Activated T-cell treated with anti-CD3 and anti-CD28 coated beads, Interleukin-2, amount 50 U/mL, for 24 hours (primary cell): ENCODE measurements around the gene PPM1L.

Experiments used
- DNase-seq: peaks from one replicate; pipeline ENCODE4 v3.0.0-alpha.2; 2020
- H3K27ac Mint-ChIP-seq: 2 replicates; pipeline ENCODE4 v1.8.0; 2020; ENCODE audit warnings: mild to moderate bottlenecking, mixed read lengths
- H3K27me3 Mint-ChIP-seq: 2 replicates; pipeline ENCODE4 v1.8.0; 2020; ENCODE audit warnings: mixed read lengths
- H3K36me3 Mint-ChIP-seq: 2 replicates; pipeline ENCODE4 v1.8.0; 2020; ENCODE audit warnings: low read depth, mixed read lengths
- H3K4me1 Mint-ChIP-seq: 2 replicates; pipeline ENCODE4 v1.8.0; 2020; ENCODE audit warnings: low read depth, mixed read lengths
- H3K4me3 Mint-ChIP-seq: 2 replicates; pipeline ENCODE4 v1.8.0; 2020; ENCODE audit warnings: mild to moderate bottlenecking, moderate library complexity, mixed read lengths
- H3K9me3 Mint-ChIP-seq: 2 replicates; pipeline ENCODE4 v1.8.0; 2020; ENCODE audit warnings: mixed read lengths

Gene PPM1L

GRCh38 chr3:160883373-160883772 is 127.3 kb downstream of the PPM1L start:
- no peak for DNase-seq
- Mint-ChIP-seq H3K27ac (no peak overlapping the region), H3K9me3 (peaks cover 16% of the 10 kb centered on the region), H3K36me3 (no peaks in the 10 kb centered on the region), H3K27me3 (peaks cover 7% of the 10 kb centered on the region), H3K4me1 (no peaks in the 10 kb centered on the region), H3K4me3 (no peak overlapping the region)

- no peak overlapping the region for H3K4me3 Mint-ChIP-seq
- H3K4me1 Mint-ChIP-seq: no peaks in the 10 kb centered on the region
- no peak overlapping the region for H3K27ac Mint-ChIP-seq
- H3K27me3 Mint-ChIP-seq: peaks cover 4% of the 10 kb centered on the region
- no peaks in the 10 kb centered on the region for H3K36me3 Mint-ChIP-seq
- peaks cover 18% of the 10 kb centered on the region for H3K9me3 Mint-ChIP-seq
- no peak for DNase-seq
Observed at GRCh38 chr3:160885791-160886286, 129.8 kb downstream of the PPM1L start.

- no peaks in the 10 kb centered on the region for H3K36me3 Mint-ChIP-seq
- H3K27me3 Mint-ChIP-seq: peaks cover 3% of the 10 kb centered on the region
- no peaks in the 10 kb centered on the region for H3K4me1 Mint-ChIP-seq
- H3K9me3 Mint-ChIP-seq: peaks cover 18% of the 10 kb centered on the region
- H3K27ac Mint-ChIP-seq: no peak overlapping the region
- no peak overlapping the region for H3K4me3 Mint-ChIP-seq
- DNase-seq: no peak
Observed at GRCh38 chr3:160886421-160886820, 130.4 kb downstream of the PPM1L start.

GRCh38 chr3:160893207-160893606 is 137.2 kb downstream of the PPM1L start:
- no peak for DNase-seq
- no peaks in the 10 kb centered on the region for H3K36me3 Mint-ChIP-seq
- no peaks in the 10 kb centered on the region for H3K4me1 Mint-ChIP-seq
- no peak overlapping the region for H3K4me3 Mint-ChIP-seq
- H3K9me3 Mint-ChIP-seq: peaks cover 3% of the 10 kb centered on the region
- H3K27ac Mint-ChIP-seq: no peak overlapping the region
- H3K27me3 Mint-ChIP-seq: no peaks in the 10 kb centered on the region

- H3K27ac Mint-ChIP-seq: no peak overlapping the region
- no peaks in the 10 kb centered on the region for H3K36me3 Mint-ChIP-seq
- no peak overlapping the region for H3K4me3 Mint-ChIP-seq
Observed at GRCh38 chr3:160904691-160905090, 148.7 kb downstream of the PPM1L start.

GRCh38 chr3:160906646-160907045 is 150.6 kb downstream of the PPM1L start:
- Mint-ChIP-seq H3K4me1 (no peaks in the 10 kb centered on the region), H3K27me3 (no peaks in the 10 kb centered on the region), H3K27ac (no peak overlapping the region), H3K9me3 (no peaks in the 10 kb centered on the region), H3K36me3 (no peaks in the 10 kb centered on the region), H3K4me3 (no peak overlapping the region)
- no peak for DNase-seq

More at GRCh38 chr3:160904691-160905090, 148.7 kb downstream of the PPM1L start:
- H3K4me1 Mint-ChIP-seq: no peaks in the 10 kb centered on the region
- no peaks in the 10 kb centered on the region for H3K9me3 Mint-ChIP-seq
- H3K27me3 Mint-ChIP-seq: no peaks in the 10 kb centered on the region
- no peak for DNase-seq

- DNase-seq: no peak
- H3K4me1 Mint-ChIP-seq: no peaks in the 10 kb centered on the region
- H3K27ac Mint-ChIP-seq: no peak overlapping the region
- H3K4me3 Mint-ChIP-seq: no peak overlapping the region
- no peaks in the 10 kb centered on the region for H3K36me3 Mint-ChIP-seq
- no peaks in the 10 kb centered on the region for H3K27me3 Mint-ChIP-seq
- H3K9me3 Mint-ChIP-seq: no peaks in the 10 kb centered on the region
Observed at GRCh38 chr3:160909917-160910316, 153.9 kb downstream of the PPM1L start.

- Mint-ChIP-seq H3K36me3 (no peaks in the 10 kb centered on the region), H3K27me3 (no peaks in the 10 kb centered on the region), H3K4me3 (no peak overlapping the region), H3K27ac (no peak overlapping the region), H3K9me3 (no peaks in the 10 kb centered on the region), H3K4me1 (no peaks in the 10 kb centered on the region)
- no peak for DNase-seq
Observed at GRCh38 chr3:160911411-160911810, 155.4 kb downstream of the PPM1L start.

- Mint-ChIP-seq H3K36me3 (no peaks in the 10 kb centered on the region), H3K27me3 (no peaks in the 10 kb centered on the region), H3K9me3 (no peaks in the 10 kb centered on the region)
Observed at GRCh38 chr3:160916472-160916871, 160.4 kb downstream of the PPM1L start.

GRCh38 chr3:160919942-160920341 is 163.9 kb downstream of the PPM1L start:
- H3K9me3 Mint-ChIP-seq: no peaks in the 10 kb centered on the region
- H3K4me1 Mint-ChIP-seq: peaks cover 11% of the 10 kb centered on the region
- no peak overlapping the region for H3K27ac Mint-ChIP-seq
- no peak for DNase-seq
- no peak overlapping the region for H3K4me3 Mint-ChIP-seq
- H3K36me3 Mint-ChIP-seq: no peaks in the 10 kb centered on the region
- H3K27me3 Mint-ChIP-seq: no peaks in the 10 kb centered on the region

More at GRCh38 chr3:160916472-160916871, 160.4 kb downstream of the PPM1L start:
- no peak for DNase-seq
- no peak overlapping the region for H3K4me3 Mint-ChIP-seq
- H3K27ac Mint-ChIP-seq: no peak overlapping the region
- no peaks in the 10 kb centered on the region for H3K4me1 Mint-ChIP-seq

- Mint-ChIP-seq H3K4me3 (no peak overlapping the region), H3K36me3 (no peaks in the 10 kb centered on the region), H3K9me3 (no peaks in the 10 kb centered on the region), H3K27me3 (no peaks in the 10 kb centered on the region), H3K4me1 (peaks cover 11% of the 10 kb centered on the region), H3K27ac (no peak overlapping the region)
- no peak for DNase-seq
Observed at GRCh38 chr3:160921020-160921635, 165.1 kb downstream of the PPM1L start.

GRCh38 chr3:160924776-160925175 is 168.7 kb downstream of the PPM1L start:
- no peak overlapping the region for H3K4me3 Mint-ChIP-seq
- peaks cover 11% of the 10 kb centered on the region for H3K4me1 Mint-ChIP-seq
- no peaks in the 10 kb centered on the region for H3K27me3 Mint-ChIP-seq
- no peak for DNase-seq
- no peaks in the 10 kb centered on the region for H3K9me3 Mint-ChIP-seq
- no peak overlapping the region for H3K27ac Mint-ChIP-seq
- no peaks in the 10 kb centered on the region for H3K36me3 Mint-ChIP-seq

GRCh38 chr3:160927620-160928019 is 171.6 kb downstream of the PPM1L start:
- Mint-ChIP-seq H3K9me3 (no peaks in the 10 kb centered on the region), H3K4me1 (peaks cover 7% of the 10 kb centered on the region), H3K36me3 (no peaks in the 10 kb centered on the region), H3K27ac (no peak overlapping the region), H3K27me3 (peaks cover 4% of the 10 kb centered on the region), H3K4me3 (no peak overlapping the region)
- no peak for DNase-seq

- no peak overlapping the region for H3K27ac Mint-ChIP-seq
- H3K27me3 Mint-ChIP-seq: peaks cover 6% of the 10 kb centered on the region
- no peak for DNase-seq
- H3K9me3 Mint-ChIP-seq: no peaks in the 10 kb centered on the region
- no peaks in the 10 kb centered on the region for H3K36me3 Mint-ChIP-seq
- no peak overlapping the region for H3K4me3 Mint-ChIP-seq
- peaks cover 5% of the 10 kb centered on the region for H3K4me1 Mint-ChIP-seq
Observed at GRCh38 chr3:160928183-160928726, 172.2 kb downstream of the PPM1L start.

GRCh38 chr3:160929595-160929994 is 173.6 kb downstream of the PPM1L start:
- DNase-seq: no peak
- Mint-ChIP-seq H3K27ac (no peak overlapping the region), H3K4me3 (no peak overlapping the region), H3K4me1 (no peaks in the 10 kb centered on the region), H3K36me3 (no peaks in the 10 kb centered on the region), H3K9me3 (no peaks in the 10 kb centered on the region), H3K27me3 (peaks cover 6% of the 10 kb centered on the region)
